Kidney capillary endothelial cell (primary cell): Measurements from ENCODE around the gene ASL.
"Not testable (repeated sequence)": the region's sequence is repeated elsewhere in the genome, so short reads cannot be mapped to it uniquely, and the experiment has no call there.

Experiments
- DNase-seq: peaks from one replicate; pipeline ENCODE4 v3.0.0-alpha.2; 2018; ENCODE audit warnings: low spot score

Gene ASL

DNA sequence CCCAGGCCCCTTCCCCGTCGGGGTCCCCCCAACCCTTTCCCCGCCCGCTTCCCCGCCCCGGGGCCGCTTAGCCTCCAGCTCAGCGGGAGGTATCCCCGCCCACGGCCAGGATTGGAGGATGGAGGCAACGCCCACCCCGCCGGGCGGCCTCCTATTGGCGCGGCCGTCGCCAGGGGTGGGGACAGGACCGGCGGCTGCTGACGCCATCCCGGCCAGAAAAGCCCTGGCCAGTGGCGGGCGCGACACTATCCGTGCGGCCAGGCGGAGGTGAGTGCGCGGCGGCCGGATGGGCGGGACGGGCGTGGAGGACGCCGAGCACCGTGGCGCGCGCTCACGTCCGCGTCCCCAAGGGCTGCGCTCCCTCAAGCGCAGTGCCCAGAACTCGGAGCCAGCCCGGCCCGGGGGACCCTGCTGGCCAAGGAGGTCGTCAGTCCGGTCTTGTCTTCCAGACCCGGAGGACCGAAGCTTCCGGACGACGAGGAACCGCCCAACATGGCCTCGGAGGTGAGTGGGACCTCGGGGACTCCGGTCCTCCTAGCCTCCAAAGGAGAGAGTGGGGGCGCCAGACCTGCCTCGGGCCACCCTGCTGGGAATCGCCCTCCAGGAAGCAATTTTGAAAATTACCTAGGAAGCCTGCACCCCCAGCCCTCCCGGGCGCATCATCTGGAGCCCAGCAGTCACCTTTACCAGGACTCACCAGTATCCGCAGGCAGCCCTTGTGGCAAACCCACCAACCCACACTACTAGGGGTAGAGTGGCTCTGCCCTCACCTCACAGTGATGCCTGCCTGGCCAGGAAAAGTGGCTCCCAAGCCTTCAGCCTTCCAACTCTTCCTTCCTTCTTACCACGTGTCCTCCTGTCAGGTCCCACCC is at the start of gene ASL:
TSS of gene ASL (plus strand) at position 230 of the 872 bp plus-strand sequence. CDS start at position 493, 263 bp downstream.
- DNase-seq = peak; percentile 93

GRCh38 chr7:66028342-66028741 is 47.3 kb upstream of the ASL start:
- not testable (repeated sequence) for DNase-seq

DNA sequence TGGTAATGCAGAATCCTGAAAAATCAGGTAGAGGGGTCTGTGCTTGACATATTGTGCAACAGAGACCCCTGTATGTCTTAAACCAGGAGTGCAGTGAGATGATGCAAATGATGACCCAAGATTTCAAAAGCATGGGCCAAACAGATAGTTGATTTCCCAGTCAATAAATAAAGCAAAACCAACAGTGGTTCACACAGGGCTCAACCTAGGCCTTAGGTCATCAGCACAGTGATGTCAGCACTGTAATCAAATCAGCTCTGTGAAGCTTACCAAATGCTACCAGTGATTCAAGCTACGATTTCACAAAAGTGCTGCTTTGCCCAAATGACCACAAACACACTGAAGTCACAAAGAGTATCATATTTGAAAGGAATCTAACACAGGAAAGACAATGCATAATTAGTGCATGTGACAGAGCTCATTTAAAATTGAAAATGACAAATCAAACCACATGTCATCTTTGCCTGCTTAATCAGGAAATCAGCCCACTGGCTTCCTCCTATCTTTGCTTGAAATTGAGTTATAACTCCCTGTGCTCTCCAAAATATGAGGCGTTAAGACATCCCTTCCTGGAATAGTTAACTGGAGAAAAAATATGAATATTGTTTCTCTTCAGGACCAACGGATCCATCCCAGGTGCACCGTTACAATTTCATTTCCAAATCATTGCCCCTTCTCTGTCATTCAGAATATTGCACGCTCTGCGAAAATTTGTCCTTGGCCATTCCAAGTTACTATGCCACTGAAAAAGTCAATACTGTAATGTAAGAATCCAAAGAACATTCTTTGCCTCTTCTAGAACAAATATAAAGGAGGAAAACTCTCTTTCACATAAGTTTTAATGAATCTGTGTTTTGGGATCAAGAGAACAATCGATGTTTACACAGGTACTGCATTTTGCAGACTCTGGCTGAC is 41.9 kb upstream of the ASL start:
- no peak for DNase-seq

- not testable (repeated sequence) for DNase-seq
Observed at GRCh38 chr7:66034436-66035010, 41.1 kb upstream of the ASL start.

- no peak for DNase-seq
Observed at GRCh38 chr7:66036382-66036781, 39.2 kb upstream of the ASL start.

- DNase-seq = no peak
Observed at GRCh38 chr7:66036788-66037187, 38.8 kb upstream of the ASL start.

DNA sequence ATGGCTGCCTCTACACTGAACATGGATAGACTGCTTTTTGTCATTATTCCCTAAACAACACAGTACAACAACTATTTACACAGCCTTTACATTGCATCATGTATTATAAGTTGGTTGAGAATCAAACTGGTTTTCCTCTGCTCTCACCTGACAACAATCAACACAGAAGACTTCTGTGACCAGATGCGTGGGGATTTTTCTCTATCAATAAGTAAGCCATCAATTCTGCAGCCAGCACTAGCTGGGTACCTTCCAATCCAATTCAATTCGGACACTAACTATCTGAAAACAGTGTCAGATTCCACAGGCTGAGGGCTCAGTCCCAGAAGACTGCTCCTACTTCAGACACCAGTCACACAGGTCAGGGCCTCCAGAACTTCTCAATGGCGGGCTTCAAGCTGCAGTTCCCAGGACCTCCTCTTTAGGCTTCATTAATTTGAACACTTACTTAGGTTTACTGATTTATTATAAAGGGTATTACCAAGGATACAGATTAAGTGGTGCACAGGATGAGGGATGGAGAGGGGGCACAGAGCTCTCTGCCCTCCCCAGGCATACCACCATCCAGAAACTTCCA is 36.4 kb upstream of the ASL start:
- no peak for DNase-seq

- DNase-seq = peak; percentile 20
Observed at GRCh38 chr7:66043681-66044497, 31.7 kb upstream of the ASL start.

- DNase-seq = not testable (repeated sequence)
Observed at GRCh38 chr7:66044498-66044854, 31.1 kb upstream of the ASL start.

- DNase-seq = peak; percentile 59
Observed at GRCh38 chr7:66047426-66047825, 28.2 kb upstream of the ASL start.

- not testable (repeated sequence) for DNase-seq
Observed at GRCh38 chr7:66049886-66050285, 25.7 kb upstream of the ASL start.

DNA sequence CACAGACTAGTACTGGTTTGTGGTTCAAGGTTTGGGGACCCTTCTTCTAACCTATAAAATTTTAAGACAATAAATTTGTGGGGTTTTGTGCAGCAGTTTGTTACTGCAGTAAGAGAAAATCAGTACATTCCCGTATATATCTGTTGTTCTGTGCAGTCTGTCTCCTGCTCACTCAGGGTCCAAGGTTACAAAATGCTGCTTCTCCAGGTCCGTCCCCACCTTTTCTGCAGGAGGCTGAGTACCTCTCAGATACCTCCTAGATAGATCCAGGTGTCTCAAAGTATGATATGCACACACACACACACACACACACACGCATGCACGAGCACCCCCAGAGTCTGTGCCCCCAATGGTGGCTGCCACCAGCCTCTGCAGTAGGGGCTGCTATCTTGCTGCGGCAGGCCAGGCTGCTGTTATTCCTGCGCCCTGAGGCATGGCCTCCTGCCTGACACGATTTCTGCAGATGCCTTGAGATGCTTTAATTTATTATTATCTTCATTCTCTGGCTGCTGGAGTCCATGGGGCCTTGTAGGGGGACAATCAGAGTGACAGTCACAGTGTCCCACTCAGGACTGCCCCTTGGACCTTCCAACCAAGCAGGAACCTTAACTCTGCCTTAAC is 25.2 kb upstream of the ASL start:
- no peak for DNase-seq

GRCh38 chr7:66050990-66051448 is 24.6 kb upstream of the ASL start:
- no peak for DNase-seq

DNA sequence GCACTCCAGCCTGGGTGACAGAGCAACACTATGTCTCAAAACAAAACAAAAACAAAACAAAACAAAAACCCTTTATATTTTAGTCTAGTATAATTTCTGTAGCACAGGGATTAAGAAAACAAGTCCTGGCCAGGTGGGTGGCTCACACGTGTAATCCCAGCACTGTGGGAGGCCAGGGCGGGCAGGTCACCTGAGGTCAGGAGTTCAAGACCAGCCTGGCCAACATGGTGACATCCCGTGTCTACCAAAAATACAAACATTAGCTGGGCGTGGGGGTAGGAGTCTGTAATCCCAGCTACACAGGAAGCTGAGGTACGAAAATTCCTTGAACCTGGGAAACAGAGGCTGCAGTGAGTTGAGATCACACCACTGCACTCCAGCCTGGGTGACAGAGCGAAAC is 23.2 kb upstream of the ASL start:
- no peak for DNase-seq

GRCh38 chr7:66054063-66054462 is 21.6 kb upstream of the ASL start:
- no peak for DNase-seq

GRCh38 chr7:66055321-66055956 is 20.2 kb upstream of the ASL start:
- DNase-seq = no peak

GRCh38 chr7:66060796-66061195 is 14.8 kb upstream of the ASL start:
- no peak for DNase-seq

DNA sequence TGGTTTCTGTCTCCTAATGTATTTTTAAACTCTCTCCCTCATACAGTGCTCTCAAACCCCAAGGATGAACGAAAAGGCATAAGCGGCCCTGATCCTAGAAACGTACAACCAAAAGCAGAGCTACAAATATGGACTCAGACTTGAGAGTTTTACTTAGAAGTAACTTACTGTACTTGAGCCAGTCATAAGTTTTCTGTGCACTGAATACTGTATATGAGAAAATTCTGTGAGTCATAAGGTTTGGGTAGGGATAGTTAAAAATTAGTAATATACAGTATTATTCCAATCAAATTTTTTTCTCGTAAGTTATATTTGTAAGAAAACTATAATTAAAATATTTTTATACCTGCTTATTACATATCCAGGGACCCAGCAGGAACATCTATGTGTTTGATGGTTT is 5.9 kb upstream of the ASL start:
- DNase-seq = no peak

GRCh38 chr7:66070222-66070621 is 5.4 kb upstream of the ASL start:
- no peak for DNase-seq

DNA sequence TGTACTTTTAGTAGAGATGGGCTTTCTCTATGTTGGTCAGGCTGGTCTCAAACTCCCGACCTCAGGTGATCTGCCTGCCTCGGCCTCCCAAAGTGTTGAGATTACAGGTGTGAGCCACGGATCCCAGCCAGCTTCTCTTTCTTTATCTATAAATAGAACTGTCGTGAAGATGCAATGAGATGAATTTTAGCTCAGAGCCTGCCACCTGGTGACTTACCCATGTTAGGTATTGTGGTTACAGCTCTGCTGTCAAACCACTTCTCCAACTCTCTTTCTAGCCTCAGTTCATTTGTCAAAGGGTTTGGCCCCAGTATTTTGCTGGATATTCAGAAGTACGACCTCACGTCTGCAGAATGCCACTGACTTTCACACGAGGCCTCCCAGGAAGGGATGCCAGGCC is 3.4 kb upstream of the ASL start:
- DNase-seq = not testable (repeated sequence)
